Naive thymus-derived CD4-positive, alpha-beta T cell (primary cell): ENCODE measurements around the gene ARHGAP18. TPM values are rescaled to one million over a fixed set of nuclear protein-coding genes. Genes with fewer than 3 reads are reported as not detected.

Source experiments
- ATAC-seq: fragments of 150-1000 bp; cut with Tn5 transposase; 2 replicates; pipeline ENCODE4 v1.10.0; 2021; ENCODE audit warnings: mild to moderate bottlenecking, moderate library complexity
- CTCF ChIA-PET: fragments of 350-600 bp; sonication (Branson Sonifier 250); formaldehyde crosslinking; loops from one replicate; lab custom pipeline; 2021; ENCODE audit warnings: antibody characterized with exemption; lab: Charles Lee
- POLR2A ChIA-PET: fragments of 350-600 bp; sonication (Branson Sonifier 250); formaldehyde crosslinking; loops from one replicate; lab custom pipeline; 2021; ENCODE audit warnings: antibody characterized with exemption, inconsistent platforms; lab: Charles Lee
- DNase-seq, 9 donors: peaks; one replicate each; pipeline versions ENCODE4 v3.0.0 to v3.0.0-alpha.2; 2020 to 2022; ENCODE audit warnings: mixed read lengths in 1 of 9
- H3K27ac ChIP-seq: one replicate; pipeline ENCODE4 v1.7.0; 2013; ENCODE audit warnings: mild to moderate bottlenecking, low read depth, low read length, moderate library complexity
- H3K27me3 ChIP-seq, 2 donors: one replicate each; pipeline ENCODE4 v1.7.0; 2013; ENCODE audit warnings: low read length in 2 of 2, mild to moderate bottlenecking in 2 of 2, moderate library complexity in 2 of 2; ENCODE audit not compliant: control insufficient read depth in 2 of 2, insufficient read depth in 2 of 2
- H3K36me3 ChIP-seq, 3 experiments: 1 replicate in 2 of 3; 2 replicates in 1 of 3; pipeline ENCODE4 v1.7.0; 2013; ENCODE audit warnings: low read length in 3 of 3, mild to moderate bottlenecking in 3 of 3, moderate library complexity in 1 of 3; ENCODE audit not compliant: insufficient read depth in 3 of 3, control insufficient read depth in 2 of 3
- H3K4me1 ChIP-seq, 2 donors: one replicate each; pipeline ENCODE4 v1.7.0; 2013; ENCODE audit warnings: low read length in 2 of 2, mild to moderate bottlenecking in 2 of 2, moderate library complexity in 1 of 2; ENCODE audit not compliant: control insufficient read depth in 2 of 2, insufficient read depth in 2 of 2
- H3K4me3 ChIP-seq: 2 replicates; pipeline ENCODE4 v1.7.0; 2013; ENCODE audit warnings: mild to moderate bottlenecking, low read length
- H3K9me3 ChIP-seq, 3 experiments: 1 replicate in 2 of 3; 2 replicates in 1 of 3; pipeline ENCODE4 v1.7.0; 2013; ENCODE audit warnings: low read length in 3 of 3; ENCODE audit not compliant: control insufficient read depth in 2 of 3
- H3K27ac Mint-ChIP-seq, 9 donors: one replicate each; pipeline ENCODE4 v1.8.0; 2020 to 2022; ENCODE audit warnings: mixed read lengths in 9 of 9, mild to moderate bottlenecking in 8 of 9, moderate library complexity in 5 of 9, inconsistent platforms in 2 of 9
- H3K27me3 Mint-ChIP-seq, 5 donors: one replicate each; pipeline ENCODE4 v1.8.0; 2021 to 2022; ENCODE audit warnings: mixed read lengths in 5 of 5, mild to moderate bottlenecking in 1 of 5
- H3K36me3 Mint-ChIP-seq, 5 donors: one replicate each; pipeline ENCODE4 v1.8.0; 2020 to 2022; ENCODE audit warnings: mixed read lengths in 5 of 5, mild to moderate bottlenecking in 3 of 5, inconsistent platforms in 1 of 5
- H3K4me1 Mint-ChIP-seq, 7 donors: one replicate each; pipeline ENCODE4 v1.8.0; 2020 to 2022; ENCODE audit warnings: mixed read lengths in 7 of 7, mild to moderate bottlenecking in 3 of 7, inconsistent platforms in 1 of 7
- H3K4me3 Mint-ChIP-seq, 10 donors: one replicate each; pipeline ENCODE4 v1.8.0; 2020 to 2022; ENCODE audit warnings: mild to moderate bottlenecking in 10 of 10, mixed read lengths in 10 of 10, moderate library complexity in 6 of 10, inconsistent platforms in 2 of 10
- H3K9me3 Mint-ChIP-seq, 11 donors: one replicate each; pipeline ENCODE4 v1.8.0; 2020 to 2022; ENCODE audit warnings: mixed read lengths in 11 of 11, mild to moderate bottlenecking in 4 of 11, inconsistent platforms in 1 of 11, moderate library complexity in 1 of 11
- intact Hi-C, 2 donors: fragments of 100-400 bp; cut with micrococcal nuclease; formaldehyde crosslinking; loops; one replicate each; pipeline ENCODE4 v1.15.1; 2023
- polyA plus RNA-seq, 2 donors: library from polyadenylated mRNA; unstranded; fragments of 300-500 nt; fragmentation: Illumina TruSeq; gene quantifications; one replicate each; pipeline ENCODE4 v1.2.3, GENCODE V29; 2021
- total RNA-seq, 6 experiments: library from RNA in 5 of 6; stranded (reverse) in 5 of 6; gene quantifications; 1 replicate in 5 of 6; 2 replicates in 1 of 6; pipeline ENCODE4 v1.2.3 and lab custom pipeline; 2021 to 2026

ARHGAP18 gene
- total and polyA plus RNA-seq, 7 experiments from 2014 or later, result 0.53 to 9.4 (median 1.5) TPM

- ChIA-PET CTCF (no interaction called here), POLR2A (no interaction called here)
- no peak overlapping the region for H3K27ac ChIP-seq
- ATAC-seq (no peak), DNase-seq (no peak)
- H3K4me3 ChIP-seq, result no peak overlapping the region
- no peak overlapping the region for H3K4me3 Mint-ChIP-seq
- peaks cover 0 to 8% (median 0%) of the 10 kb centered on the region in 5 donors for H3K36me3 Mint-ChIP-seq
- no peaks in the 10 kb centered on the region for H3K36me3 ChIP-seq
- peaks cover 4 to 39% (median 10%) of the 10 kb centered on the region in 7 donors for H3K4me1 Mint-ChIP-seq
- H3K9me3 Mint-ChIP-seq, result no peaks in the 10 kb centered on the region
- H3K9me3 ChIP-seq, result no peaks in the 10 kb centered on the region
- H3K27me3 Mint-ChIP-seq, result no peaks in the 10 kb centered on the region
- H3K27me3 ChIP-seq, result no peaks in the 10 kb centered on the region
- intact Hi-C loops, result no loop called here
- H3K27ac Mint-ChIP-seq, result no peak overlapping the region
- H3K4me1 ChIP-seq, result peaks cover 3 to 7% of the 10 kb centered on the region in 2 donors
Measured at GRCh38 chr6:129667034-129667433, 42.9 kb downstream of the ARHGAP18 start.

DNA sequence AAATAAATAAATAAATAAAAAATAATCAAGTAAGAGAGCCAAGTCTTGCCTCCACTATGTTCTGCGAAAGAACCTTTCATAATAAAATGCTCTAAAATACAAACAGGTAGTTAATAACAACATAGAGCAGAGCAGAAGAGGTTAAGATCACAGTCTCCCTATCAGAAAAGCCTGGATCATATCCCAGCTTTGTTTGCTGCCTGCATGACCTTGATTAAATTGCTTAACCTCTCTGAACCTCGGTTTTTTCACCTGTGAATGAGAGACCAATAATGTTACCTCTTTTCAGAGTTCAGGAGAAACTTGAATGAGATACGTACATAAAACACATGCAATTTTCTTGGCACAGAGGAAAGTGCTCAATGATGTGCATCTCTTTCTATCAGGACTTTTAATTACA is 44.4 kb downstream of the ARHGAP18 start:
- no peak for ATAC-seq
- CTCF ChIA-PET, result no interaction called here

GRCh38 chr6:129663531-129663930 is 46.4 kb downstream of the ARHGAP18 start:
- CTCF ChIA-PET, result no interaction called here
- Mint-ChIP-seq H3K9me3 (peaks cover 0 to 1% (median 0%) of the 10 kb centered on the region in 11 donors), H3K27me3 (peaks cover 0 to 3% (median 0%) of the 10 kb centered on the region in 5 donors), H3K36me3 (peaks cover 0 to 12% (median 3%) of the 10 kb centered on the region in 5 donors), H3K4me3 (no peak overlapping the region), H3K4me1 (peaks cover 0 to 28% (median 6%) of the 10 kb centered on the region in 7 donors), H3K27ac (no peak overlapping the region)
- H3K27ac ChIP-seq, result no peak overlapping the region
- H3K27me3 ChIP-seq, result no peaks in the 10 kb centered on the region
- intact Hi-C loops, result no loop called here
- POLR2A ChIA-PET, result interaction anchor here (0.6 to 0.7 kb wide), 2 partner anchors 23 to 53 kb away, joined by 3 to 4 read pairs; no protein-coding TSS in a partner anchor
- DNase-seq (no peak), ATAC-seq (no peak)
- no peaks in the 10 kb centered on the region for H3K4me1 ChIP-seq
- H3K4me3 ChIP-seq, result no peak overlapping the region
- H3K36me3 ChIP-seq, result no peaks in the 10 kb centered on the region
- H3K9me3 ChIP-seq, result no peaks in the 10 kb centered on the region

More for the DNA sequence above, 44.4 kb downstream of the ARHGAP18 start:
- no peaks in the 10 kb centered on the region for H3K9me3 ChIP-seq
- H3K4me3 ChIP-seq, result no peak overlapping the region
- Mint-ChIP-seq H3K4me1 (peaks cover 0 to 29% (median 6%) of the 10 kb centered on the region in 7 donors), H3K27ac (no peak overlapping the region), H3K27me3 (no peaks in the 10 kb centered on the region), H3K9me3 (no peaks in the 10 kb centered on the region), H3K36me3 (peaks cover 0 to 10% (median 0%) of the 10 kb centered on the region in 5 donors), H3K4me3 (no peak overlapping the region)
- no peaks in the 10 kb centered on the region for H3K36me3 ChIP-seq
- no peak overlapping the region for H3K27ac ChIP-seq
- H3K4me1 ChIP-seq, result no peaks in the 10 kb centered on the region
- POLR2A ChIA-PET, result no interaction called here
- no peaks in the 10 kb centered on the region for H3K27me3 ChIP-seq
- intact Hi-C loops, result no loop called here
- DNase-seq, result no peak

- CTCF ChIA-PET, result no interaction called here
- Histone ChIP-seq H3K36me3 (no peaks in the 10 kb centered on the region), H3K27me3 (no peaks in the 10 kb centered on the region), H3K4me3 (no peak overlapping the region), H3K4me1 (no peaks in the 10 kb centered on the region), H3K27ac (no peak overlapping the region), H3K9me3 (no peaks in the 10 kb centered on the region)
- Mint-ChIP-seq H3K36me3 (peaks cover 0 to 12% (median 3%) of the 10 kb centered on the region in 5 donors), H3K4me3 (no peak overlapping the region), H3K27me3 (peaks cover 0 to 3% (median 0%) of the 10 kb centered on the region in 5 donors), H3K27ac (no peak overlapping the region), H3K9me3 (peaks cover 0 to 1% (median 0%) of the 10 kb centered on the region in 11 donors), H3K4me1 (peaks cover 0 to 27% (median 6%) of the 10 kb centered on the region in 7 donors)
- ATAC-seq, result no peak
- POLR2A ChIA-PET, result interaction anchor here (0.6 kb wide), 1 partner anchor 23 kb away, joined by 4 read pairs; no protein-coding TSS in a partner anchor
- DNase-seq, result no peak
- intact Hi-C loops, result no loop called here
Measured at GRCh38 chr6:129662980-129663431, 47.0 kb downstream of the ARHGAP18 start.

- Mint-ChIP-seq H3K27me3 (peaks cover 0 to 3% (median 0%) of the 10 kb centered on the region in 5 donors), H3K4me3 (no peak overlapping the region), H3K4me1 (peaks cover 0 to 24% (median 6%) of the 10 kb centered on the region in 7 donors), H3K27ac (no peak overlapping the region), H3K36me3 (peaks cover 0 to 12% (median 3%) of the 10 kb centered on the region in 5 donors), H3K9me3 (peaks cover 0 to 1% (median 0%) of the 10 kb centered on the region in 11 donors)
- POLR2A ChIA-PET, result no interaction called here
- CTCF ChIA-PET, result no interaction called here
- H3K36me3 ChIP-seq, result no peaks in the 10 kb centered on the region
- intact Hi-C loops, result no loop called here
- no peak overlapping the region for H3K4me3 ChIP-seq
- no peak overlapping the region for H3K27ac ChIP-seq
- ATAC-seq (no peak), DNase-seq (no peak)
- no peaks in the 10 kb centered on the region for H3K4me1 ChIP-seq
- no peaks in the 10 kb centered on the region for H3K27me3 ChIP-seq
- no peaks in the 10 kb centered on the region for H3K9me3 ChIP-seq
Measured at GRCh38 chr6:129662406-129662766, 47.6 kb downstream of the ARHGAP18 start.

- H3K9me3 ChIP-seq, result no peaks in the 10 kb centered on the region
- ATAC-seq, result no peak
- no peaks in the 10 kb centered on the region for H3K36me3 ChIP-seq
- peaks cover 0 to 12% (median 3%) of the 10 kb centered on the region in 5 donors for H3K36me3 Mint-ChIP-seq
- POLR2A ChIA-PET, result no interaction called here
- no peak overlapping the region for H3K27ac ChIP-seq
- no peak overlapping the region for H3K4me3 ChIP-seq
- CTCF ChIA-PET, result interaction anchor here (0.6 to 1.2 kb wide), 3 partner anchors 14 to 68 kb away, joined by 3 to 4 read pairs (median 3); no protein-coding TSS in a partner anchor
- DNase-seq, result peak in 1 of 9 donors; percentile 3
- peaks cover 0 to 1% (median 0%) of the 10 kb centered on the region in 11 donors for H3K9me3 Mint-ChIP-seq
- H3K4me1 ChIP-seq, result no peaks in the 10 kb centered on the region
- intact Hi-C loops, result no loop called here
- H3K27me3 Mint-ChIP-seq, result peaks cover 0 to 3% (median 0%) of the 10 kb centered on the region in 5 donors
- peak overlapping the region in 1 of 9 donors; percentile 9 for H3K27ac Mint-ChIP-seq
- H3K27me3 ChIP-seq, result no peaks in the 10 kb centered on the region
- H3K4me3 Mint-ChIP-seq, result no peak overlapping the region
- peaks cover 0 to 23% (median 6%) of the 10 kb centered on the region in 7 donors for H3K4me1 Mint-ChIP-seq
Measured at GRCh38 chr6:129661536-129662405, 48.2 kb downstream of the ARHGAP18 start.
